MCF 10A (cell line): Measurements from ENCODE around the gene ZNF341. TPM values are rescaled to one million over a fixed set of nuclear protein-coding genes. Genes with fewer than 3 reads are reported as not detected.

Experiments used
- BruUV-seq: library from RNA; stranded (reverse); fragments of 400-500 nt; replicated peaks from 2 replicates; lab custom pipeline; 2021; lab: Mats Ljungman, UMichigan
- CTCF ChIA-PET: fragments of 300-600 bp; sonication (Branson Sonifier 250); formaldehyde crosslinking; extraction: SDS; loops from one replicate; lab custom pipeline; 2021; ENCODE audit warnings: antibody characterized with exemption, inconsistent platforms; lab: Yijun Ruan, JAX
- POLR2A ChIA-PET: fragments of 300-600, 350-650 bp; sonication (Branson Sonifier 250); formaldehyde crosslinking; extraction: SDS; loops from one replicate; lab custom pipeline; 2020; ENCODE audit warnings: antibody characterized with exemption, inconsistent platforms; lab: Yijun Ruan, JAX
- DNase-seq: peaks from one replicate; pipeline ENCODE4 v3.0.0-alpha.2; 2018; ENCODE audit not compliant: unreplicated experiment
- H3K27ac Mint-ChIP-seq: one replicate; pipeline ENCODE4 v1.8.0; 2022; ENCODE audit warnings: mild to moderate bottlenecking, low read depth, mixed read lengths; ENCODE audit not compliant: unreplicated experiment
- H3K27me3 Mint-ChIP-seq: one replicate; pipeline ENCODE4 v1.8.0; 2022; ENCODE audit warnings: mixed read lengths; ENCODE audit not compliant: insufficient read depth, unreplicated experiment
- H3K36me3 Mint-ChIP-seq: one replicate; pipeline ENCODE4 v1.8.0; 2022; ENCODE audit warnings: mild to moderate bottlenecking, moderate library complexity, mixed read lengths; ENCODE audit not compliant: insufficient read depth, unreplicated experiment
- H3K4me1 Mint-ChIP-seq: one replicate; pipeline ENCODE4 v1.8.0; 2022; ENCODE audit warnings: mixed read lengths; ENCODE audit not compliant: insufficient read depth, unreplicated experiment
- H3K4me3 Mint-ChIP-seq: one replicate; pipeline ENCODE4 v1.8.0; 2022; ENCODE audit warnings: mild to moderate bottlenecking, moderate library complexity, mixed read lengths; ENCODE audit not compliant: unreplicated experiment
- H3K9me3 Mint-ChIP-seq: one replicate; pipeline ENCODE4 v1.8.0; 2022; ENCODE audit warnings: mixed read lengths; ENCODE audit not compliant: unreplicated experiment
- CTCF ChIP-seq: fragments of 200-600 bp; IDR thresholded peaks from one replicate; pipeline ENCODE4 v1.8.0; 2022; ENCODE audit warnings: antibody characterized with exemption, mild to moderate bottlenecking; ENCODE audit not compliant: unreplicated experiment
- intact Hi-C: fragments of 100-400 bp; cut with micrococcal nuclease; formaldehyde crosslinking; loops from 2 replicates; pipeline ENCODE4 v1.14.1; 2022
- total RNA-seq: library from RNA; stranded (reverse); gene quantifications from 2 replicates; pipeline ENCODE4 v1.2.3, GENCODE V29; 2022

ZNF341 gene
- total RNA-seq, 1 experiment from 2014 or later, result 2.0 TPM

DNA sequence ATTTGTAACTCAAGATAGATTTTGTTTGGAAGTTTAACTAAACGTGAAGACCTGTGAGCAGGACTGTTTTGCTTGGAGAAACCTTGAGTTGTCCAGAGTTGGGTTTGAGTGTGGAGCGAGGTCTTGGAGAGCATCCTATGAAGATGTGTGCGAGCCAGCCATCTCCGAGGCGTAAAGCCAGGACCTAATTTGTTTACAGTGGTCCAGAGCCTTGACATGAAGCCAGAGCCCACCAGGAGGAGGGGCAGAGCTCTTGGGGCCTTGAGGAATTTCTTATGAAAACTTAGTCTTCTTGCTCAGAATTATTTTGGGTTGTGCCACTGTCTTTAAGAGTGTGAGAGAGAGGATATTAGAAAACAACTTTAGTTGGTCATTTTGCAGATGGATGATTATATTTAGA, 85.6 kb downstream of the ZNF341 start:
- peaks cover 22% of the 10 kb centered on the region for H3K4me1 Mint-ChIP-seq
- no peak for DNase-seq
- H3K36me3 Mint-ChIP-seq, result peaks cover 33% of the 10 kb centered on the region
- H3K9me3 Mint-ChIP-seq, result no peaks in the 10 kb centered on the region
- H3K27ac Mint-ChIP-seq, result no peak overlapping the region
- ChIA-PET POLR2A (interaction anchor here (1.6 kb wide), 1 partner anchor 85 kb away, joined by 3 read pairs; the partner anchor contains the start of gene ZNF341), CTCF (interaction anchor here (0.7 to 1.9 kb wide), 2 partner anchors 25 to 253 kb away, joined by 3 to 6 read pairs; no protein-coding TSS in a partner anchor)
- no peaks in the 10 kb centered on the region for H3K27me3 Mint-ChIP-seq
- no peak overlapping the region for H3K4me3 Mint-ChIP-seq
- intact Hi-C loops, result loop anchor here (10.0 kb wide), 1 partner anchor 133 kb away; the partner anchor contains the start of gene E2F1
- TF ChIP-seq CTCF, result no peak
- BruUV-seq, result no TSS peak

DNA sequence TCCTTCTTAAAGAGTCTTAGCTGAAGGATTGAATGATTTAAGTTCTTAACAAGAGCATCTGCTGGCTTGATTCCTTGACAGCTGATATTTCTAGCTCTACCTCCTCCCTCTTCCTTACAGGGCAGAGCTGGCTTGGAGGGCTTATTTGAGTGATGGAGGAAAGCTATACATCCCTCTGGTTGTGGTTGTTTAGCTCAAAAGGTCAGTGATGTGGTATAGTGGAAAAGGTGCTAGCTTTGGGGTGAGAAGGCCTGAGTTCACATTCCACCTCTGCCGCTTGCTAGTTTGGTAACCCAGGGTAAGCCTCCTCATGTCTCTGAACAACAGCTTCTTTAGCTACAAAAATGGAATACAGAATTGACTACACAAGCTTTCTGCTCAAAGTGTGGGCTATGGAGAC, 87.7 kb downstream of the ZNF341 start:
- POLR2A ChIA-PET, result no interaction called here
- Mint-ChIP-seq H3K27ac (no peak overlapping the region), H3K36me3 (peaks cover 26% of the 10 kb centered on the region)

DNA sequence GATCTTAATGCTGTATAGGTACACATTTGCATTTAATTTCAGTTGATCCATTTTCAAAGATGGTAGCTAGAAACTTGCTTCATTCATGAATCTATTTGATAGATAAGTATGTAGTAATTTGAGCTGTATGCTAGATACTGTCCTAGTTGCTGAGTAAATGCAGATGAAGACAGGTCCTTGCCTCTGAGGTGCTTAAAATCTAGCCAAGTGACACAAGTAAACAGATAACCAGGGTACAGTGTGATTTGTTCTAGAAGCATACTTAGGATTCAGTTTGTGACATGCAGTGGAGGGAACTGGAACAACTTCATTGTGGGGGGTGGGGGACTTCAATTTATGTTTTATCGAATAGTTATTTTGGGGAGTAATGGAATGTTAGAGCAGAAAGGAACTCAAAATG, 88.6 kb downstream of the ZNF341 start:
- H3K27ac Mint-ChIP-seq, result no peak overlapping the region
- POLR2A ChIA-PET, result interaction anchor here (0.8 to 1.3 kb wide), 2 partner anchors 9 to 173 kb away, joined by 3 to 10 read pairs; partner anchors contain the start of gene CHMP4B
- peaks cover 13% of the 10 kb centered on the region for H3K4me1 Mint-ChIP-seq
- H3K4me3 Mint-ChIP-seq, result no peak overlapping the region
- TF ChIP-seq CTCF, result no peak
- CTCF ChIA-PET, result interaction anchor here (1.1 to 1.6 kb wide), 3 partner anchors 17 to 1388 kb away, joined by 3 to 4 read pairs (median 3); no protein-coding TSS in a partner anchor
- H3K36me3 Mint-ChIP-seq, result peaks cover 26% of the 10 kb centered on the region
- BruUV-seq, result no TSS peak
- no peaks in the 10 kb centered on the region for H3K9me3 Mint-ChIP-seq
- no peaks in the 10 kb centered on the region for H3K27me3 Mint-ChIP-seq
- intact Hi-C loops, result no loop called here
- DNase-seq, result no peak

More for the DNA sequence above, 87.7 kb downstream of the ZNF341 start:
- BruUV-seq, result no TSS peak
- DNase-seq, result no peak
- Mint-ChIP-seq H3K27me3 (no peaks in the 10 kb centered on the region), H3K4me3 (no peak overlapping the region), H3K9me3 (no peaks in the 10 kb centered on the region), H3K4me1 (peaks cover 15% of the 10 kb centered on the region)
- TF ChIP-seq CTCF, result no peak
- CTCF ChIA-PET, result interaction anchor here (0.7 to 2.1 kb wide), 5 partner anchors 16 to 151 kb away, joined by 3 to 16 read pairs (median 4); no protein-coding TSS in a partner anchor
- intact Hi-C loops, result loop anchor here (10.0 kb wide), 1 partner anchor 135 kb away; the partner anchor contains the start of gene E2F1

- ChIA-PET CTCF (interaction anchor here (0.6 kb wide), 1 partner anchor 293 kb away, joined by 3 read pairs; no protein-coding TSS in a partner anchor), POLR2A (interaction anchor here (0.6 to 1.3 kb wide), 3 partner anchors 10 to 172 kb away, joined by 3 to 10 read pairs (median 3); partner anchors contain the start of gene CHMP4B)
- Mint-ChIP-seq H3K4me3 (no peak overlapping the region), H3K36me3 (peaks cover 20% of the 10 kb centered on the region), H3K27ac (no peak overlapping the region), H3K4me1 (peaks cover 21% of the 10 kb centered on the region), H3K27me3 (no peaks in the 10 kb centered on the region), H3K9me3 (no peaks in the 10 kb centered on the region)
- no TSS peak for BruUV-seq
- intact Hi-C loops, result no loop called here
- DNase-seq, result no peak
- TF ChIP-seq CTCF, result no peak
Observed at GRCh38 chr20:33821270-33821836, 89.6 kb downstream of the ZNF341 start.
